ENCODE measurements around the gene POLR2E. TPM values are rescaled to one million over a fixed set of nuclear protein-coding genes. Genes with fewer than 3 reads are reported as not detected.
A peak's percentile ranks its signal among the peaks of the same experiment; 100 is the strongest.

Gene POLR2E
- total RNA-seq, 4 donors from 2014 or later = 118 to 263 (median 228) TPM

DNA sequence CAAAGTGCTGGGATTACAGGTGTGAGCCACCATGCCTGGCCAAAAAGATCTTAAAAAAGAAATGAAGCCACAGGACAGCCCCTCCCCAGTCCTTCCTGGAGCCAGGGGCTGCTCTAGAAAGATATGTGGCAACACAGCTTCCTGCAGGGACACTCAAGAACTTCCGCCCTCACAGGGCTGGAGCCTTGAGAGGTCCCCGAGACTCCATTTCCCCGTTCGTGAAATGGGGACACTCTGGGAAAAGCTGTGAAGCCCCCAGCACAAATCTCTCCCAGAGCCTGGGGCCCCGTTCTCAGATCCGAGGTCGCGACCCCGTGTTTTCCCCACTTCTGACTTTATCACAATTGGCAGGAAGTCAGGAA lies 6.1 kb upstream of the POLR2E start:
- peaks cover 0 to under 1% of the 10 kb centered on the region in 2 donors for H3K36me3 ChIP-seq
- peaks cover 39 to 47% of the 10 kb centered on the region in 2 donors for H3K4me1 ChIP-seq
- TF ChIP-seq POLR2A (IDR thresholded peaks at IDR 0.05) (no peak), CTCF (IDR thresholded peaks at IDR 0.05 in 4 of 5, conservative IDR thresholded peaks at IDR 0.05 in 1 of 5) (no peak)
- DNase-seq (peak in 1 of 2 donors; percentile 72), ATAC-seq (no peak)
- peak overlapping the region; percentile 95 to 100 (median 98) for H3K27ac ChIP-seq
- intact Hi-C loops (cut with DNase I; ENCODE audit: low total_unique reads) (loop anchor here (5.0 to 10.0 kb wide), 3 partner anchors 56 to 963 kb away; partner anchors contain the start of genes RNU6-2 and TMEM259), in situ Hi-C loops (cut with MboI; ENCODE audit: low sequenced_read_pairs in 4 of 4) (no loop called here)
- H3K27me3 ChIP-seq = no peaks in the 10 kb centered on the region
- peak overlapping the region in 3 of 4 donors; percentile 3 to 30 (median 27) for H3K4me3 ChIP-seq
- no peaks in the 10 kb centered on the region for H3K9me3 ChIP-seq

- in situ Hi-C loops (cut with MboI; ENCODE audit: low sequenced_read_pairs in 4 of 4) (no loop called here), intact Hi-C loops (cut with DNase I; ENCODE audit: low total_unique reads) (no loop called here)
- Histone ChIP-seq H3K36me3 (peaks cover 0 to 2% of the 10 kb centered on the region in 2 donors), H3K4me3 (no peak overlapping the region), H3K27me3 (no peaks in the 10 kb centered on the region), H3K27ac (peak overlapping the region; percentile 95 to 100 (median 98)), H3K9me3 (no peaks in the 10 kb centered on the region), H3K4me1 (peaks cover 39 to 55% of the 10 kb centered on the region in 2 donors)
- ATAC-seq (no peak), DNase-seq (peak in 1 of 2 donors; percentile 68)
- TF ChIP-seq CTCF (IDR thresholded peaks at IDR 0.05 in 4 of 5, conservative IDR thresholded peaks at IDR 0.05 in 1 of 5) (no peak), POLR2A (IDR thresholded peaks at IDR 0.05) (no peak)
Observed at GRCh38 chr19:1098177-1099051, 3.2 kb upstream of the POLR2E start.

DNA sequence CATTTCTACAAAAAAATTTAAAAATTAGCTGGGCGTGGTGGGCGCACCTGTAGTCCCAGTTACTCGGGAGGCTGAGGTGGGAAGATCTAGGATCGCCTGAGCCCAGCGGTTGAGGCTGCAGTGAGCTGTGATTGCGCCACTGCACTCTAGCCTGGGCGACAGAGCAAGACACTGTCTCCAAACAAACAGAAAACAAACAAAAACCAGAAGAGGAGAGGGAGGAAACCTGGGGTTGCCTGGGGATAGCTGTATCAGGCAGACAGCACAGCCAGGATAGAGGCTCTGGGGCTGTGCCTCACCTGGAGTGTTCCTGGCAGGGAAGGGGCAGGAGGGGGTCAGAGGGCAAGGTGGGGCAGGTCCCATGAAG lies 2.6 kb upstream of the POLR2E start:
- Histone ChIP-seq H3K27ac (peak overlapping the region in 2 of 4 donors; percentile 95 to 100), H3K27me3 (no peaks in the 10 kb centered on the region), H3K4me1 (peaks cover 36 to 52% of the 10 kb centered on the region in 2 donors), H3K36me3 (peaks cover 0 to 8% of the 10 kb centered on the region in 2 donors), H3K9me3 (no peaks in the 10 kb centered on the region), H3K4me3 (no peak overlapping the region)
- ATAC-seq (no peak), DNase-seq (no peak)
- in situ Hi-C loops (cut with MboI; ENCODE audit: low sequenced_read_pairs in 4 of 4) = no loop called here
- intact Hi-C loops (cut with DNase I; ENCODE audit: low total_unique reads) = no loop called here
- TF ChIP-seq POLR2A (IDR thresholded peaks at IDR 0.05) = no peak
- no peak for TF ChIP-seq CTCF (IDR thresholded peaks at IDR 0.05 in 4 of 5, conservative IDR thresholded peaks at IDR 0.05 in 1 of 5)

- in situ Hi-C loops (cut with MboI; ENCODE audit: low sequenced_read_pairs in 4 of 4) (no loop called here), intact Hi-C loops (cut with DNase I; ENCODE audit: low total_unique reads) (loop anchor here (2.0 kb wide), 1 partner anchor 146 kb away; the partner anchor contains the start of gene ATP5F1D)
- DNase-seq (no peak), ATAC-seq (no peak)
- peak overlapping the region; percentile 79 to 99 (median 98) for H3K4me3 ChIP-seq
- peaks cover 26 to 29% of the 10 kb centered on the region in 2 donors for H3K4me1 ChIP-seq
- no peaks in the 10 kb centered on the region for H3K27me3 ChIP-seq
- H3K27ac ChIP-seq = peak overlapping the region; percentile 79 to 94 (median 92)
- no peak for TF ChIP-seq CTCF (IDR thresholded peaks at IDR 0.05 in 4 of 5, conservative IDR thresholded peaks at IDR 0.05 in 1 of 5)
- TF ChIP-seq POLR2A (IDR thresholded peaks at IDR 0.05) = no peak
- H3K9me3 ChIP-seq = no peaks in the 10 kb centered on the region
- peaks cover 0 to 40% of the 10 kb centered on the region in 2 donors for H3K36me3 ChIP-seq
Observed at GRCh38 chr19:1094655-1094977, 559 bp downstream of the POLR2E start.
